Heart right ventricle (tissue), 16 donors: ENCODE results near the gene CST8. TPM values are rescaled to one million over a fixed set of nuclear protein-coding genes. Genes with fewer than 3 reads are reported as not detected.
"Not testable (repeated sequence)": the region's sequence is repeated elsewhere in the genome, so short reads cannot be mapped to it uniquely, and the experiment has no call there.

ENCODE experiments used
- ATAC-seq, 8 donors: fragments of 200-7000 bp; cut with Tn5 transposase; one replicate each; pipeline ENCODE4 v1.9.1; 2020; ENCODE audit warnings: mild to moderate bottlenecking in 8 of 8, moderate library complexity in 8 of 8, moderate number of reproducible peaks in 1 of 8
- DNase-seq, 2 donors: peaks; one replicate each; pipeline ENCODE4 v3.0.0-alpha.2; 2020
- H3K27ac ChIP-seq, 10 donors: fragments of 200-600 bp; sonication (generic) in 2 of 10; one replicate each; pipeline versions ENCODE4 v1.5.0 to v1.8.0; 2020 to 2022; ENCODE audit warnings: mild to moderate bottlenecking in 3 of 10
- H3K27me3 ChIP-seq, 7 donors: fragments of 200-600 bp; one replicate each; pipeline ENCODE4 v1.8.0; 2021 to 2022; ENCODE audit warnings: mild to moderate bottlenecking in 2 of 7
- H3K36me3 ChIP-seq, 9 donors: fragments of 200-600 bp; sonication (generic) in 1 of 9; one replicate each; pipeline versions ENCODE4 v1.5.0 to v1.8.0; 2020 to 2022; ENCODE audit warnings: mild to moderate bottlenecking in 2 of 9
- H3K4me1 ChIP-seq, 9 donors: fragments of 200-600 bp; sonication (generic) in 1 of 9; one replicate each; pipeline versions ENCODE4 v1.5.0 to v1.8.0; 2020 to 2022; ENCODE audit warnings: mild to moderate bottlenecking in 4 of 9
- H3K4me3 ChIP-seq, 10 donors: fragments of 200-600 bp; sonication (generic) in 2 of 10; one replicate each; pipeline versions ENCODE4 v1.5.0 to v1.8.0; 2020 to 2022; ENCODE audit warnings: mild to moderate bottlenecking in 7 of 10, moderate library complexity in 2 of 10
- H3K9me3 ChIP-seq, 11 donors: fragments of 200-600 bp in 10 of 11; sonication (generic) in 2 of 11; one replicate each; pipeline versions ENCODE4 v1.5.0 to v1.8.0; 2013 to 2022; ENCODE audit warnings: mild to moderate bottlenecking in 2 of 11, control low read depth in 1 of 11, moderate library complexity in 1 of 11
- WGBS, 2 donors: extraction: QIAGEN DNeasy Blood & Tissue Kit; methylation state at CpG; one replicate each; pipeline ENCODE4 v1.1.7; 2013; ENCODE audit warnings: inconsistent platforms in 1 of 2; 5-methylcytosine and 5-hydroxymethylcytosine counted together
- intact Hi-C, 10 donors: fragments of 100-400 bp; cut with DNase I; formaldehyde crosslinking; loops; one replicate each; pipeline versions ENCODE4 v1.11.1 to v1.14.2; 2022
- polyA plus RNA-seq, 2 donors: library from polyadenylated mRNA; stranded (reverse); fragments of 200-250 nt; gene quantifications; one replicate each; pipeline ENCODE4 v1.2.3, GENCODE V29; 2013
- total RNA-seq, 10 donors: library from RNA; stranded (reverse); fragmentation: NEBNext Ultra II Directional in 3 of 10; extraction: Animal tissue kit (Norgen Biotek cat#: 25700) in 3 of 10; gene quantifications; one replicate each; pipeline versions ENCODE4 v1.2.1 to v1.2.4, GENCODE V29; 2021 to 2023
- TF ChIP-seq, protein P1 (sequence below), 9 donors: fragments of 200-600 bp; sonication (generic) in 2 of 9; IDR thresholded peaks; one replicate each; pipeline versions ENCODE4 v1.5.0 to v1.8.0; 2021 to 2022; ENCODE audit warnings: antibody characterized with exemption in 9 of 9, mild to moderate bottlenecking in 5 of 9, moderate library complexity in 1 of 9
- donor health status: Arrhythmogenic right ventricular cardiomyopathy.
- donor health status: ischemic (EF 13 %, LVEDD 7.1; RV severe dilation, severe dysfunction).
- donor health status: healthy with polysubstance abuse.
- donor health status: DM: no; HTN: yes; CAD: no.
- donor health status: DM: no; HTN: no; CAD: no.
- donor health status: ischemic (EF 25% LVEDD 6.9; RV normal size, moderate dysfunction).
- donor health status: ischemic (EF 25% LVEDD 5.7; RV mildly dilated, moderate dysfunction).
- donor health status: healthy.
- donor health status: DM: yes; HTN: yes; CAD: no.
- donor health status: Ischemic cardiomyopathy.
- donor health status: ischemic (EF 35%, LVEDD 5.7; RV mildly dilated, moderate dysfunction).
- donor health status: nonischemic (EF 11% LVEDD 7.7; RV severe dilation, severe dysfunction).
- donor health status: DM: yes; HTN: yes; CAD: no.
- donor health status: PGD.
- donor health status: ischemic (EF 29% LVEDD 5.4; RV normal size, mild dysfunction).
- donor health status: nonischemic (EF 23%, LVEDD 6.1; RV moderate dilation, normal function).

Gene CST8
- total and polyA plus RNA-seq, 12 donors: not detected

GRCh38 chr20:23459461-23460150 is 31.3 kb upstream of the CST8 start:
- Histone ChIP-seq H3K27ac (no peak overlapping the region), H3K27me3 (peaks cover 0 to 16% (median 4%) of the 10 kb centered on the region in 7 donors), H3K36me3 (no peaks in the 10 kb centered on the region), H3K9me3 (peaks cover 0 to 18% (median 0%) of the 10 kb centered on the region in 11 donors), H3K4me1 (no peaks in the 10 kb centered on the region), H3K4me3 (no peak overlapping the region)
- intact Hi-C loops: no loop called here
- DNase-seq (no peak), ATAC-seq (peak in 1 of 8 donors; percentile 52)
- 48 to 85% methylated on average over 3 of the region's 3 CpGs for WGBS, 2 donors
- TF ChIP-seq, protein P1, sequence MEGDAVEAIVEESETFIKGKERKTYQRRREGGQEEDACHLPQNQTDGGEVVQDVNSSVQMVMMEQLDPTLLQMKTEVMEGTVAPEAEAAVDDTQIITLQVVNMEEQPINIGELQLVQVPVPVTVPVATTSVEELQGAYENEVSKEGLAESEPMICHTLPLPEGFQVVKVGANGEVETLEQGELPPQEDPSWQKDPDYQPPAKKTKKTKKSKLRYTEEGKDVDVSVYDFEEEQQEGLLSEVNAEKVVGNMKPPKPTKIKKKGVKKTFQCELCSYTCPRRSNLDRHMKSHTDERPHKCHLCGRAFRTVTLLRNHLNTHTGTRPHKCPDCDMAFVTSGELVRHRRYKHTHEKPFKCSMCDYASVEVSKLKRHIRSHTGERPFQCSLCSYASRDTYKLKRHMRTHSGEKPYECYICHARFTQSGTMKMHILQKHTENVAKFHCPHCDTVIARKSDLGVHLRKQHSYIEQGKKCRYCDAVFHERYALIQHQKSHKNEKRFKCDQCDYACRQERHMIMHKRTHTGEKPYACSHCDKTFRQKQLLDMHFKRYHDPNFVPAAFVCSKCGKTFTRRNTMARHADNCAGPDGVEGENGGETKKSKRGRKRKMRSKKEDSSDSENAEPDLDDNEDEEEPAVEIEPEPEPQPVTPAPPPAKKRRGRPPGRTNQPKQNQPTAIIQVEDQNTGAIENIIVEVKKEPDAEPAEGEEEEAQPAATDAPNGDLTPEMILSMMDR (IDR thresholded peaks at IDR 0.05): no peak

GRCh38 chr20:23461180-23461579 is 29.7 kb upstream of the CST8 start:
- Histone ChIP-seq H3K36me3 (no peaks in the 10 kb centered on the region), H3K4me3 (no peak overlapping the region), H3K27ac (no peak overlapping the region), H3K9me3 (peaks cover 0 to 27% (median 0%) of the 10 kb centered on the region in 11 donors), H3K27me3 (peaks cover 0 to 18% (median 0%) of the 10 kb centered on the region in 7 donors), H3K4me1 (no peaks in the 10 kb centered on the region)
- ATAC-seq (no peak), DNase-seq (no peak)
- 91 to 95% methylated on average over 1 of the region's 1 CpG for WGBS, 2 donors
- TF ChIP-seq, protein P1 (IDR thresholded peaks at IDR 0.05): no peak
- intact Hi-C loops: no loop called here

DNA sequence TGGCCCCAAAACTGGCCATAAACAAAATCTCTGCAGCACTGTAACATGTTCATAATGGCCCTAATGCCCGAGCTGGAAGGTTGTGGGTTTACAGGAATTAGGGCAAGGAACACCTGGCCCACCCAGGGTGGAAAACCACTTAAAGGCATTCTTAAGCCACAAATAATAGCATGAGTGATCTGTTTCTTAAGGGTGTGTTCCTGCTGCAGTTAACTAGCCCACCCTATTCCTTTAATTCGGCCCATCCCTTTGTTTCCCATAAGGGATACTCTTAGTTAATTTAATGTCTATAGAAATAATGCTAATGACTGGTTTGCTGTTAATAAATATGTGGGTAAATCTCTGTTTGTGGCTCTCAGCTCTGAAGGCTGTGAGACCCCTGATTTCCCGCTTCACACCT is 24.0 kb upstream of the CST8 start:
- DNase-seq, H3K4me3 ChIP-seq, H3K4me1 ChIP-seq, intact Hi-C loops, ATAC-seq, H3K27ac ChIP-seq, H3K36me3 ChIP-seq: not testable (repeated sequence)
- peaks cover 0 to 23% (median 6%) of the 10 kb centered on the region in 7 donors for H3K27me3 ChIP-seq
- peaks cover 0 to 50% (median 7%) of the 10 kb centered on the region in 11 donors for H3K9me3 ChIP-seq
- 81 to 84% methylated on average over 3 of the region's 3 CpGs for WGBS, 2 donors

GRCh38 chr20:23472306-23472705 is 18.6 kb upstream of the CST8 start:
- WGBS, 2 donors: 68 to 72% methylated on average over 5 of the region's 5 CpGs

GRCh38 chr20:23473293-23473692 is 17.6 kb upstream of the CST8 start:
- H3K4me1 ChIP-seq, H3K27ac ChIP-seq, H3K4me3 ChIP-seq, DNase-seq, H3K9me3 ChIP-seq, H3K36me3 ChIP-seq, intact Hi-C loops, ATAC-seq: not testable (repeated sequence)
- H3K27me3 ChIP-seq: peaks cover 0 to 15% (median 10%) of the 10 kb centered on the region in 7 donors
- 31 to 38% methylated on average over 2 of the region's 2 CpGs for WGBS, 2 donors

More at GRCh38 chr20:23472306-23472705, 18.6 kb upstream of the CST8 start:
- H3K27ac ChIP-seq, H3K36me3 ChIP-seq, H3K4me3 ChIP-seq, DNase-seq, ATAC-seq, H3K4me1 ChIP-seq, intact Hi-C loops: not testable (repeated sequence)
- Histone ChIP-seq H3K9me3 (peaks cover 0 to 12% (median 2%) of the 10 kb centered on the region in 11 donors), H3K27me3 (peaks cover 0 to 15% (median 10%) of the 10 kb centered on the region in 7 donors)

DNA sequence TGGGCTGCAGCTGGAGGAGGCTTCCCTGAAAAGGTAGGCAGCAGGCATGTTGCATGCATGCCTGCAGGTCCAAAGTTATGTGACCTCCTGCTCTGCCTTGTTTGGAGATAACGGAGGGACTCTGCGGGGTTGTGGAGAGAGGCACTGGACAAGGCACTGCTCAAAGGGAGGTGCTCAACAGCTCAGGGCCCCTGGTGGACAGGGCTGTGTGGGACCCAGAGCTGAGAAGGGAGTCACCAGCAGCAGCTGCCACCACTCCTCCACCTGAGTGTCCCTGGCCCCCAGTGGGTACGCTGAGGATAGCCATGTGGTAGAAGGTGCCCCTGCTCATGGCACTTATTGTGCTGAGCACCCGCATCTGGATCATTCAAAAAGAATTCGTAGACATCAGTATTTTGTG is 15.5 kb upstream of the CST8 start:
- Histone ChIP-seq H3K4me3 (no peak overlapping the region), H3K36me3 (no peaks in the 10 kb centered on the region), H3K9me3 (peaks cover 0 to 5% (median 0%) of the 10 kb centered on the region in 11 donors), H3K27me3 (peaks cover 0 to 15% (median 6%) of the 10 kb centered on the region in 7 donors), H3K4me1 (no peaks in the 10 kb centered on the region), H3K27ac (no peak overlapping the region)
- DNase-seq (no peak), ATAC-seq (no peak)
- WGBS, 2 donors: 69 to 77% methylated on average over 5 of the region's 5 CpGs
- TF ChIP-seq, protein P1 (IDR thresholded peaks at IDR 0.05): no peak
- intact Hi-C loops: no loop called here
